NB4 (cell line): ENCODE results near the gene MAP3K13.
A peak's percentile ranks its signal among the peaks of the same experiment; 100 is the strongest.

Source experiments
- DNase-seq: peaks from one replicate; pipeline ENCODE4 v3.0.0; 2010; ENCODE audit warnings: low read depth
- H3K4me3 ChIP-seq: one replicate; pipeline ENCODE4 v1.5.1; 2011; ENCODE audit warnings: mild to moderate bottlenecking, low read depth, low read length, moderate library complexity
- CTCF ChIP-seq: IDR thresholded peaks from one replicate; pipeline ENCODE4 v1.5.1; 2012; ENCODE audit warnings: low read depth, low read length
- MYC ChIP-seq: IDR thresholded peaks from 2 replicates; pipeline ENCODE4 v1.6.1; 2011; ENCODE audit warnings: low read depth, low read length
- POLR2A ChIP-seq: IDR thresholded peaks from 2 replicates; pipeline ENCODE4 v1.6.1; 2011; ENCODE audit warnings: mild to moderate bottlenecking; ENCODE audit not compliant: insufficient read length; ENCODE audit errors: extremely low read depth
- TF ChIP-seq, protein P1 (sequence below): IDR thresholded peaks from 2 replicates; pipeline ENCODE4 v1.6.1; 2011; ENCODE audit warnings: low read depth, low read length

Gene MAP3K13

DNA sequence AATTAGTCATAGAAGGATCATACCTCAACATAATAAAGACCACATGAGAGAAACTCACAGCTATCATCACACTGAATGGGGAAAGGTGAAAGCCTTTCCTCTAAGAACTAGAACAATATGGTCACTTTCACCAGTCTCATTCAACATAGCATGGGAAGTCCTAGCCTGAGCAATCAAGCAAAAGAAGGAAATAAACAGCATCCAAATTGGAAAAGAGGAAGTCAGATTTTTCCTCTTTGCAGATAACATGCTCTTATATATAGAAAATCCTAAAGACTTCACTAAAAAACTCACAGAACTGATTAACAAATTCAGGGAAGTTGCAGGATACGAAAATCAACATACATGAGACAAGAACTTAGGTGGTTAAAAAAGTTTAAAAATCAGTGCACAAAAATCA, 24.7 kb downstream of the MAP3K13 start:
- no peak for TF ChIP-seq MYC
- TF ChIP-seq CTCF: no peak
- TF ChIP-seq, protein P1, sequence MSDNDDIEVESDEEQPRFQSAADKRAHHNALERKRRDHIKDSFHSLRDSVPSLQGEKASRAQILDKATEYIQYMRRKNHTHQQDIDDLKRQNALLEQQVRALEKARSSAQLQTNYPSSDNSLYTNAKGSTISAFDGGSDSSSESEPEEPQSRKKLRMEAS: no peak
- no peak for TF ChIP-seq POLR2A
- H3K4me3 ChIP-seq: no peak overlapping the region
- no peak for DNase-seq

DNA sequence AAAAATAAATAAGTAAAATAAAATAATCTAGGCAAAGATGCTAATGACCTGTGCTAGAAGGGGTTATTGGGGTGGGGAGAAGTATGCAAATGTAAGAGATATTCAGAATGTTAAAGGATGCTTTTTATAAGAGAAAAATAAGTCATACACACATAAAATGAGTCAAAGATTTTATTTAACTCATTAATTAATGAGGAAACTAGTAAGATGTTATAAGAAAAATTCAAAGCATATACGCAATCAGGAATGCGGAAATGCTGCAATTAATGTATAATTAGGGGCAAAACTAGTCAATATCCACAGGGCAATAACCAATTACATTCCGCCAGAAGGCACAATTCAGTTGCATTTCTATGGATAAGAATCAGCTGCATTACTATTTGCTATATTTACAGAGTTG, 30.1 kb downstream of the MAP3K13 start:
- DNase-seq: no peak
- TF ChIP-seq, protein P1: no peak
- TF ChIP-seq MYC (no peak), CTCF (no peak), POLR2A (no peak)

DNA sequence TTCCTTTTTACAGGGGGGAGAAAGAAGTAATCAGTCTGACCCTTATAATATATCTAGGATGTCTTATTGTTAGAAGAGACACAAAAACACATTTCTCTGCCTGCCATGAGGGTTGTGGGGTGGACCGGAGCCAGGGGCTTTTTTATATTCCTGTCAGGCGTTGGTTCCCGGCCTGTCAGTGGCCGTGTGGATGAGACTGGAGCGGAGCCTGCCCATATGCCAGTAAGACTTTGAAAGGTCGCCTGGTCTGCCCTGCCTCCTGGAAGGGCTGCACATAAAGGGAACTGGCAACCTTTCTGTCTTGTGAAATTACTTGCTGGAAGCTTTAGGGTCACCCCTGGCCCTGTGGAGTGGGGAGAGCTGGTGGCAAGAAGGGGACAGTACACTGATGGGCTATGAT, 34.7 kb downstream of the MAP3K13 start:
- H3K4me3 ChIP-seq: no peak overlapping the region
- DNase-seq: no peak
- TF ChIP-seq MYC (no peak), CTCF (no peak), POLR2A (no peak)
- TF ChIP-seq, protein P1: no peak

More for the DNA sequence above, 30.1 kb downstream of the MAP3K13 start:
- H3K4me3 ChIP-seq: no peak overlapping the region

- TF ChIP-seq, protein P1: no peak
- DNase-seq: peak; percentile 9
- H3K4me3 ChIP-seq: no peak overlapping the region
These were observed 37.1 kb downstream of the MAP3K13 start for GRCh38 chr3:185399737-185400667.

- DNase-seq: no peak
- TF ChIP-seq CTCF (no peak), MYC (no peak)
- H3K4me3 ChIP-seq: no peak overlapping the region
These were observed 37.9 kb downstream of the MAP3K13 start for GRCh38 chr3:185400866-185401265.

- no peak for DNase-seq
These were observed 38.5 kb downstream of the MAP3K13 start for GRCh38 chr3:185401319-185401955.

More at GRCh38 chr3:185401319-185401955, 38.5 kb downstream of the MAP3K13 start:
- H3K4me3 ChIP-seq: no peak overlapping the region
- TF ChIP-seq, protein P1: no peak
- TF ChIP-seq POLR2A: no peak
